ENCODE data around the gene MOSMO. TPM values are rescaled to one million over a fixed set of nuclear protein-coding genes. Genes with fewer than 3 reads are reported as not detected.

Gene MOSMO
- total and polyA plus RNA-seq, 2 donors (not counting 3 experiments of a cell fraction or from before 2014, with no cell fraction given): 15.9 to 22.0 TPM

DNA sequence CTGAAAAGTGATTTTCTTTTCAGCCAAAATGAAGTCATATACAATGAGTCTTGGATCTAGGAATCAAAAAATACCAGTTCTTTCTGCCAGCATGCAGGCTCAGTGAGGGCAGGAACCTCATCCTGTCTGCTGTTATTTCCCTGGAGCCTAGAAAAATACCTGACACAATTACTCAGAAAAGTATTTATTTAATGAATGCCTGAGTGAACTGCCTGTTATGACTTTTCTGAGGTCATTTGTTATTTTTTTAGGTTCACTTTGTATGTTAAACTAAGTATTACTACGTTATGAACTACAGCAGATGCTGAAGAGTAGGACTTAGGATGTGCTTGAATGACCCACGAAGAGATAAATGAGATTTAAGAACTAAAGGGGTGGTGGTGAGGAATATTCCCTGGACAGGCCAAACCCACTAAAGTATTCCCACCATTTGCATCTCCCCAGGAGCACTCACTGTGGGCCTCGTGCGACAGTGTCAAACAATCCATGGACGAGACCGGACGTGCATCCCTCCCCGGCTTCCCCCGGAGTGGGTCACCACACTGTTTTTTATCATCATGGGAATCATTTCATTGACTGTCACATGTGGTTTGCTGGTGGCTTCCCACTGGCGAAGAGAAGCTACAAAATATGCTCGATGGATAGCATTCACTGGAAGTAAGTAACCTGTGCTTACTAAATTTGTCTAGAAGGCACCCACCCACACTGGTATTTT lies 67.3 kb downstream of the MOSMO start:
- peaks cover 0 to 3% of the 10 kb centered on the region in 2 experiments for H3K36me3 ChIP-seq (ENCODE audit: control insufficient read depth in 2 of 2, extremely low read depth in 1 of 2, insufficient read depth in 2 of 2, low read length in 2 of 2)
- no peak overlapping the region for H3K4me3 ChIP-seq (replicated peaks in 1 of 3; ENCODE audit: insufficient read depth in 1 of 3, low read depth in 1 of 3, low read length in 3 of 3)
- H3K4me2 ChIP-seq (ENCODE audit: insufficient read depth, low read length): peak overlapping the region; percentile 13
- DNase-seq (ENCODE audit: low read depth, low spot score): peak; percentile 60
- peak; percentile 77 for FAIRE-seq
- no peaks in the 10 kb centered on the region for H3K9me1 ChIP-seq (replicated peaks; ENCODE audit: control insufficient read depth, extremely low read depth, insufficient read depth, low read length)
- H2AFZ ChIP-seq (ENCODE audit: low read depth, low read length): no peak overlapping the region
- no peak overlapping the region for H3K9ac ChIP-seq (replicated peaks; ENCODE audit: extremely low read depth, insufficient read depth, low read length)
- ChIA-PET POLR2A (no interaction called here), CTCF (interaction anchor here (1.0 to 5.8 kb wide), 4 partner anchors 24 to 113 kb away, joined by 3 to 994 read pairs (median 6); partner anchors contain the start of genes MOSMO and PDZD9)
- no peaks in the 10 kb centered on the region for H3K9me3 ChIP-seq (replicated peaks; ENCODE audit: control insufficient read depth, insufficient read depth, low read length)
- peak overlapping the region; percentile 31 for H3K27ac ChIP-seq (ENCODE audit: insufficient read depth, low read depth, low read length)
- no peaks in the 10 kb centered on the region for H4K20me1 ChIP-seq (replicated peaks; ENCODE audit: control insufficient read depth, extremely low read depth, insufficient read depth, low read length)
- H3K27me3 ChIP-seq (ENCODE audit: control insufficient read depth in 2 of 2, insufficient read depth in 2 of 2, low read length in 2 of 2): no peaks in the 10 kb centered on the region
- intact Hi-C loops (cut with micrococcal nuclease): no loop called here
- peaks cover 45% of the 10 kb centered on the region for H3K4me1 ChIP-seq (ENCODE audit: control insufficient read depth, extremely low read depth, insufficient read depth, low read length)
- peaks cover 48% of the 10 kb centered on the region for H3K79me2 ChIP-seq (ENCODE audit: control insufficient read depth, insufficient read depth, low read length)
- no peak for TF ChIP-seq POLR2A (IDR thresholded peaks at IDR 0.05; ENCODE audit: low read depth, low read length)
- TF ChIP-seq POLR2AphosphoS5 (IDR thresholded peaks at IDR 0.05; ENCODE audit: insufficient read depth, low read depth, low read length): no peak
- no peak for TF ChIP-seq FOS (IDR thresholded peaks at IDR 0.05; ENCODE audit: borderline replicate concordance, insufficient read depth, low read length)
- TF ChIP-seq, protein P1, sequence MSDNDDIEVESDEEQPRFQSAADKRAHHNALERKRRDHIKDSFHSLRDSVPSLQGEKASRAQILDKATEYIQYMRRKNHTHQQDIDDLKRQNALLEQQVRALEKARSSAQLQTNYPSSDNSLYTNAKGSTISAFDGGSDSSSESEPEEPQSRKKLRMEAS (IDR thresholded peaks at IDR 0.05; ENCODE audit: insufficient read depth, insufficient read length): no peak
- no peak for TF ChIP-seq EZH2 (IDR thresholded peaks at IDR 0.05; ENCODE audit: borderline replicate concordance, low read depth, low read length, severe bottlenecking)
- dilution Hi-C loops (cut with MboI; ENCODE audit: extremely low pct_ligation_motif_present, low sequenced_read_pairs): no loop called here
- TSS peak; percentile 70 for BruUV-seq (replicated peaks)

DNA sequence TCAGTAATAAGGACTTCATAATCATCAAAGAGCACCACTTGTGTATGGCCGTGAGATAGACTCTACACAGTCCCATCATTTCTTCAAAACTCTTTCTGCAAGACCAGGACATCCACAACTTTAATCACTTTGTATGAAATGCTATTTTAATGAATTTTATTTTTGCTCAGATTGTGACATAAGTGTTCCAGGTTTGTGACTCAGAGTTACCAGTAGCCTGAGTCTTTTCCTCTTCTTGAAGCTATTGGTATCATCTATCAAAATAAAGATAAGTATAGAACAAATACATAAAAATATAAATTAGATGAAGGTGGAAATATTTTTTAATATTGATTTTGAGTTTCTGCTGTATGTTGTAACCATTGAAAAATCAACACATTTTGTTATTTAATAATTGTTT lies 67.9 kb downstream of the MOSMO start:
- Histone ChIP-seq H3K27ac (ENCODE audit: insufficient read depth, low read depth, low read length) (peak overlapping the region; percentile 31), H3K4me1 (ENCODE audit: control insufficient read depth, extremely low read depth, insufficient read depth, low read length) (peaks cover 39% of the 10 kb centered on the region), H3K27me3 (ENCODE audit: control insufficient read depth in 2 of 2, insufficient read depth in 2 of 2, low read length in 2 of 2) (no peaks in the 10 kb centered on the region), H2AFZ (ENCODE audit: low read depth, low read length) (no peak overlapping the region), H3K36me3 (ENCODE audit: control insufficient read depth in 2 of 2, extremely low read depth in 1 of 2, insufficient read depth in 2 of 2, low read length in 2 of 2) (peaks cover 0 to 3% of the 10 kb centered on the region in 2 experiments), H3K9ac (replicated peaks; ENCODE audit: extremely low read depth, insufficient read depth, low read length) (no peak overlapping the region), H3K9me1 (replicated peaks; ENCODE audit: control insufficient read depth, extremely low read depth, insufficient read depth, low read length) (no peaks in the 10 kb centered on the region), H4K20me1 (replicated peaks; ENCODE audit: control insufficient read depth, extremely low read depth, insufficient read depth, low read length) (no peaks in the 10 kb centered on the region), H3K4me3 (replicated peaks in 1 of 3; ENCODE audit: insufficient read depth in 1 of 3, low read depth in 1 of 3, low read length in 3 of 3) (no peak overlapping the region), H3K4me2 (ENCODE audit: insufficient read depth, low read length) (peak overlapping the region; percentile 13), H3K9me3 (replicated peaks; ENCODE audit: control insufficient read depth, insufficient read depth, low read length) (no peaks in the 10 kb centered on the region), H3K79me2 (ENCODE audit: control insufficient read depth, insufficient read depth, low read length) (peaks cover 42% of the 10 kb centered on the region)
- TF ChIP-seq FOS (IDR thresholded peaks at IDR 0.05; ENCODE audit: borderline replicate concordance, insufficient read depth, low read length) (no peak), JUN (IDR thresholded peaks at IDR 0.05; ENCODE audit: borderline replicate concordance, insufficient read depth, insufficient read length, low read depth) (no peak), EZH2 (IDR thresholded peaks at IDR 0.05; ENCODE audit: borderline replicate concordance, low read depth, low read length, severe bottlenecking) (no peak), GATA2 (IDR thresholded peaks at IDR 0.05; ENCODE audit: insufficient read depth, insufficient read length, low read depth, low read length) (no peak)
- BruUV-seq (replicated peaks): no TSS peak
- ChIA-PET POLR2A (no interaction called here), CTCF (interaction anchor here (0.5 to 5.8 kb wide), 5 partner anchors 23 to 113 kb away, joined by 3 to 994 read pairs (median 4); partner anchors contain the start of genes MOSMO and PDZD9)
- dilution Hi-C loops (cut with MboI; ENCODE audit: extremely low pct_ligation_motif_present, low sequenced_read_pairs) (no loop called here), intact Hi-C loops (cut with micrococcal nuclease) (no loop called here)
- DNase-seq (ENCODE audit: low read depth, low spot score): no peak
- no peak for FAIRE-seq

Measured in endothelial cell of umbilical vein (primary cell).